ENCODE measurements around the gene SSTR3. TPM values are rescaled to one million over a fixed set of nuclear protein-coding genes. Genes with fewer than 3 reads are reported as not detected.
A peak's percentile ranks its signal among the peaks of the same experiment; 100 is the strongest.

The SSTR3 gene
- total and polyA plus RNA-seq, 2 donors (not counting 1 experiment from before 2014, with no cell fraction given), result 0.64 to 0.98 TPM

DNA sequence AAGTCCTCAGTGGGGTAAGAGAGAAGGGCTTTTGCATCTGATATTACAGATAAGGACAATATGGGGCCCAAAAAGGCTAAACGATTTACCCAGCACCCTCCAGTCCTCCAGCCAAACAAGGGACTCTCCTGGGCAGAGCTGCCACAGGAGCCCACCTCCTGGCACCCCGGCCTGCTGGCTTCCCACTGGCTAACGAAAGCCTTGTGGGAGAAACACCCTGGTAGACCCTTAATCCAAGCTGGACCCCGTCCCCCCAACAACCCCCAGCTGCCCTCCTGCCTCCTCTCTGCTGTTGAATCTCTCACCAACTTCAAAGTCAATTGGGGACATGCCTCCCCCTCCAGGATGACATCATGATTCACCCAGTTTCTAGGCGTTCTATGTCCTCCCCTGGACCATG is 35.1 kb downstream of the SSTR3 start:
- DNase-seq, result no peak
- POLR2A ChIA-PET, result no interaction called here
- H3K4me3 Mint-ChIP-seq, result peak overlapping the region; percentile 81
- Histone ChIP-seq H3K27ac (ENCODE audit: low read length in 2 of 2) (no peak overlapping the region), H3K4me1 (ENCODE audit: control insufficient read depth in 2 of 2, insufficient read depth in 2 of 2, low read length in 2 of 2) (peaks cover 11 to 15% of the 10 kb centered on the region in 2 donors), H3K4me2 (replicated peaks; ENCODE audit: low read depth, low read length, poor library complexity, severe bottlenecking) (peak overlapping the region; percentile 73), H3K36me3 (replicated peaks in 1 of 2; ENCODE audit: control extremely low read depth in 1 of 2, control insufficient read depth in 1 of 2, extremely low read depth in 1 of 2, insufficient read depth in 2 of 2, low read length in 1 of 2) (no peaks in the 10 kb centered on the region), H3K9me3 (ENCODE audit: control extremely low read depth in 1 of 3, control insufficient read depth in 2 of 3, insufficient read depth in 1 of 3, low read length in 2 of 3) (peaks cover 0 to 5% (median 0%) of the 10 kb centered on the region in 3 donors), H3K79me2 (ENCODE audit: control insufficient read depth, insufficient read depth, low read length) (no peaks in the 10 kb centered on the region), H2AFZ (ENCODE audit: insufficient read depth, low read depth, low read length, poor library complexity, severe bottlenecking) (no peak overlapping the region), H4K20me1 (ENCODE audit: control insufficient read depth, insufficient read depth, low read length, poor library complexity, severe bottlenecking) (no peaks in the 10 kb centered on the region), H3K27me3 (replicated peaks in 1 of 4; ENCODE audit: control extremely low read depth in 1 of 4, control insufficient read depth in 3 of 4, insufficient read depth in 4 of 4, low read length in 3 of 4) (peaks cover 0 to 19% (median 0%) of the 10 kb centered on the region in 4 experiments), H3K4me3 (ENCODE audit: control extremely low read depth in 1 of 5, extremely low read depth in 1 of 5, insufficient read depth in 1 of 5, low read depth in 2 of 5, low read length in 4 of 5) (no peak overlapping the region), H3K9ac (ENCODE audit: low read length) (no peak overlapping the region)
- CTCF ChIA-PET, result no interaction called here
- TF ChIP-seq, protein P1, sequence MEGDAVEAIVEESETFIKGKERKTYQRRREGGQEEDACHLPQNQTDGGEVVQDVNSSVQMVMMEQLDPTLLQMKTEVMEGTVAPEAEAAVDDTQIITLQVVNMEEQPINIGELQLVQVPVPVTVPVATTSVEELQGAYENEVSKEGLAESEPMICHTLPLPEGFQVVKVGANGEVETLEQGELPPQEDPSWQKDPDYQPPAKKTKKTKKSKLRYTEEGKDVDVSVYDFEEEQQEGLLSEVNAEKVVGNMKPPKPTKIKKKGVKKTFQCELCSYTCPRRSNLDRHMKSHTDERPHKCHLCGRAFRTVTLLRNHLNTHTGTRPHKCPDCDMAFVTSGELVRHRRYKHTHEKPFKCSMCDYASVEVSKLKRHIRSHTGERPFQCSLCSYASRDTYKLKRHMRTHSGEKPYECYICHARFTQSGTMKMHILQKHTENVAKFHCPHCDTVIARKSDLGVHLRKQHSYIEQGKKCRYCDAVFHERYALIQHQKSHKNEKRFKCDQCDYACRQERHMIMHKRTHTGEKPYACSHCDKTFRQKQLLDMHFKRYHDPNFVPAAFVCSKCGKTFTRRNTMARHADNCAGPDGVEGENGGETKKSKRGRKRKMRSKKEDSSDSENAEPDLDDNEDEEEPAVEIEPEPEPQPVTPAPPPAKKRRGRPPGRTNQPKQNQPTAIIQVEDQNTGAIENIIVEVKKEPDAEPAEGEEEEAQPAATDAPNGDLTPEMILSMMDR (IDR thresholded peaks at IDR 0.05), result no peak
- no peak for TF ChIP-seq EZH2 (IDR thresholded peaks at IDR 0.05; ENCODE audit: borderline replicate concordance, insufficient read depth, low read depth, low read length, poor library complexity, severe bottlenecking)
- intact Hi-C loops (cut with micrococcal nuclease), result no loop called here
- H3K9me3 Mint-ChIP-seq (ENCODE audit: insufficient read depth), result no peaks in the 10 kb centered on the region
- peaks cover 30% of the 10 kb centered on the region for H3K27me3 Mint-ChIP-seq
- H3K27ac Mint-ChIP-seq, result no peak overlapping the region
- no peak for ATAC-seq (ENCODE audit: low read depth)
- H3K4me1 Mint-ChIP-seq, result peaks cover 13% of the 10 kb centered on the region
- WGBS (ENCODE audit: insufficient coverage), result 84% methylated on average over 4 of the region's 5 CpGs

DNA sequence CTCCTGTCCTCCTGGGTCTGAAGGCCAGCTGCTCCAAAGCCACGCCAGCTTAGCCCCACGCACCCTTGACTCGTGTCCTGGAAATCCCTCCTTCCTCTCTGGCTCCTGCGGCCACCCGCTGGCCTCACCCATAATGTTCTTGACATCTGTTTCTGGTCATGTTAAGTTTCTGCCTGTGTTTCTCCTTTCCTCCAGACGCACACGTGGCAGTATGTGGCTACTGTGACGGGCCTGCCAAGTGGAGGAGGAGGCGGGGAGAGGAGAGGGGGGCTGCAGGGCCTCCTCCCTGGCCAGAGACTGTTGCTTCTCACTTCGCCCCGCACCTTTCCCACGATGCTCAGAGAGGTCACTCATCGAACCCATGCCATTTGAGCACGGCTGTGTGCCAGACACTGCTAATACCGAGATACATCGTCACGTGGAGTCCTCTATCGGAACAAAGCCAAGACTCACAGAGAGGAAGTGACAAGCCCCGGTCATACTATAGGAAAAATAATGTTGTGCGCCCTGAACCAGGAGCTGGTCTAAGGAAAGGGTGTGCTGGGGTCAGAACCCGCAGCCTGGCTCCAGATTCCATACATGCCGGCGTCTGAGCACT is 35.7 kb downstream of the SSTR3 start:
- H3K27me3 Mint-ChIP-seq, result peaks cover 30% of the 10 kb centered on the region
- peak overlapping the region; percentile 79 for H2AFZ ChIP-seq (ENCODE audit: insufficient read depth, low read depth, low read length, poor library complexity, severe bottlenecking)

More for the DNA sequence above, 35.7 kb downstream of the SSTR3 start:
- H3K9me3 ChIP-seq (ENCODE audit: control extremely low read depth in 1 of 3, control insufficient read depth in 2 of 3, insufficient read depth in 1 of 3, low read length in 2 of 3), result peaks cover 0 to 5% (median 0%) of the 10 kb centered on the region in 3 donors
- H3K36me3 ChIP-seq (replicated peaks in 1 of 2; ENCODE audit: control extremely low read depth in 1 of 2, control insufficient read depth in 1 of 2, extremely low read depth in 1 of 2, insufficient read depth in 2 of 2, low read length in 1 of 2), result no peaks in the 10 kb centered on the region
- H3K9ac ChIP-seq (ENCODE audit: low read length), result peak overlapping the region; percentile 40
- peak overlapping the region in 3 of 5 experiments; percentile 5 to 47 (median 34) for H3K4me3 ChIP-seq (ENCODE audit: control extremely low read depth in 1 of 5, extremely low read depth in 1 of 5, insufficient read depth in 1 of 5, low read depth in 2 of 5, low read length in 4 of 5)
- peak overlapping the region; percentile 73 for H3K4me2 ChIP-seq (replicated peaks; ENCODE audit: low read depth, low read length, poor library complexity, severe bottlenecking)
- peaks cover 11 to 15% of the 10 kb centered on the region in 2 donors for H3K4me1 ChIP-seq (ENCODE audit: control insufficient read depth in 2 of 2, insufficient read depth in 2 of 2, low read length in 2 of 2)
- DNase-seq (peak; percentile 53), ATAC-seq (ENCODE audit: low read depth) (peak; percentile 60)
- POLR2A ChIA-PET, result no interaction called here
- H3K79me2 ChIP-seq (ENCODE audit: control insufficient read depth, insufficient read depth, low read length), result no peaks in the 10 kb centered on the region
- H3K4me3 Mint-ChIP-seq, result peak overlapping the region; percentile 81
- WGBS (ENCODE audit: insufficient coverage), result 15% methylated on average over 16 of the region's 23 CpGs
- H3K27me3 ChIP-seq (replicated peaks in 1 of 4; ENCODE audit: control extremely low read depth in 1 of 4, control insufficient read depth in 3 of 4, insufficient read depth in 4 of 4, low read length in 3 of 4), result peaks cover 0 to 19% (median 0%) of the 10 kb centered on the region in 4 experiments
- peaks cover 13% of the 10 kb centered on the region for H3K4me1 Mint-ChIP-seq
- CTCF ChIA-PET, result no interaction called here
- intact Hi-C loops (cut with micrococcal nuclease), result no loop called here
- H3K27ac ChIP-seq (ENCODE audit: low read length in 2 of 2), result no peak overlapping the region
- H3K27ac Mint-ChIP-seq, result peak overlapping the region; percentile 51
- no peak for TF ChIP-seq EZH2 (IDR thresholded peaks at IDR 0.05; ENCODE audit: borderline replicate concordance, insufficient read depth, low read depth, low read length, poor library complexity, severe bottlenecking)
- TF ChIP-seq, protein P1 (IDR thresholded peaks at IDR 0.05), result no peak
- no peaks in the 10 kb centered on the region for H4K20me1 ChIP-seq (ENCODE audit: control insufficient read depth, insufficient read depth, low read length, poor library complexity, severe bottlenecking)
- no peaks in the 10 kb centered on the region for H3K9me3 Mint-ChIP-seq (ENCODE audit: insufficient read depth)

All from B cell (primary cell).